Endometrium (tissue), 2 donors: ENCODE results near the gene ZNF677.
"Not testable (repeated sequence)": the region's sequence is repeated elsewhere in the genome, so short reads cannot be mapped to it uniquely, and the experiment has no call there.

Source experiments
- FAIRE-seq: peaks from 2 replicates; lab custom pipeline; 2012; peaks lifted over from hg19 to GRCh38; lab: Jason Lieb, UNC
- donor health status: control.
- donor health status: control.

Gene ZNF677

GRCh38 chr19:53193535-53194222 is 61.0 kb downstream of the ZNF677 start:
- no peak for FAIRE-seq

GRCh38 chr19:53192771-53193534 is 61.7 kb downstream of the ZNF677 start, which contains the start of gene ZNF665:
ZNF665 (minus strand) TSS chr19:53193358; CDS start chr19:53182898, 10,460 bp downstream.
- FAIRE-seq = no peak

GRCh38 chr19:53190253-53190652 is 64.4 kb downstream of the ZNF677 start:
- no peak for FAIRE-seq

- FAIRE-seq = not testable (repeated sequence)
Measured at GRCh38 chr19:53189691-53190198, 64.9 kb downstream of the ZNF677 start.
